Superior temporal gyrus (tissue), 1 donor: ENCODE measurements around the gene POLD1.
"Not testable (repeated sequence)": the region's sequence is repeated elsewhere in the genome, so short reads cannot be mapped to it uniquely, and the experiment has no call there.

Source experiments
- DNase-seq: peaks from one replicate; pipeline ENCODE4 v3.0.0-alpha.2; 2016; ENCODE audit errors: extremely low spot score

The POLD1 gene

GRCh38 chr19:50435627-50436026 lies 51.5 kb downstream of the POLD1 start:
- no peak for DNase-seq

GRCh38 chr19:50437862-50438449 lies 53.8 kb downstream of the POLD1 start:
- DNase-seq: no peak

DNA sequence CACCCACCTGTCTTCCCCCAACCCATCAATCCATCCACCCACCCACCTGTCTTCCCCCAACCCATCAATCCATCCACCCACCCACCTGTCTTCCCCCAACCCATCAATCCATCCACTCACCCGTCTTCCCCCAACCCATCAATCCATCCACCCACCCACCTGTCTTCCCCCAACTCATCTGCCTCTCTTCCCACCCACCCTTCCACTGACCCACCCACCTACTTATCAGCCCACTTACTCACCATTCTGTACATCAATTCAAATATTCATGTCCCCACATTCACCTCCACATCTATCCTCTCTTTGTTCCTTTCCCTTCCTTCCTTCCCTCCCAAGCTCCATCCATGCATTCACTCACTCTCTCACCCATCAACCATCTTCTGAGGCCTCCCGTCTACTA lies 55.0 kb downstream of the POLD1 start:
- not testable (repeated sequence) for DNase-seq

DNA sequence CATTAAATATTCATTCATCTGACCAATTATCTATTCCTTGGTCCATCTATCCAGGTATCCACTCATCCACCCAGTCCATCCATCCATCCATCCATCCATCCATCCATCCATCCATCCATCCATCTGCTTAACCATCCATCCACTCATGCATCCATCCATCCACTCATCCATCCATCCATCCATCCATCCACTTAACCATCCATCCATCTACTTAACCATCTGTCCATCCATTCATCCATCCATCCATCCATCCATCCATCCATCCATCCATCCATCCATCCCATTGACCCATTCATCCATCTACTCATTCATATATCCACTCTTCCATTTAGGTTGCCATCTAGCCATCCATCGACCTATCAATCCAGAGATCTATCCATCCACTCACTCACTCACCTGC lies 59.9 kb downstream of the POLD1 start:
- DNase-seq: no peak

DNA sequence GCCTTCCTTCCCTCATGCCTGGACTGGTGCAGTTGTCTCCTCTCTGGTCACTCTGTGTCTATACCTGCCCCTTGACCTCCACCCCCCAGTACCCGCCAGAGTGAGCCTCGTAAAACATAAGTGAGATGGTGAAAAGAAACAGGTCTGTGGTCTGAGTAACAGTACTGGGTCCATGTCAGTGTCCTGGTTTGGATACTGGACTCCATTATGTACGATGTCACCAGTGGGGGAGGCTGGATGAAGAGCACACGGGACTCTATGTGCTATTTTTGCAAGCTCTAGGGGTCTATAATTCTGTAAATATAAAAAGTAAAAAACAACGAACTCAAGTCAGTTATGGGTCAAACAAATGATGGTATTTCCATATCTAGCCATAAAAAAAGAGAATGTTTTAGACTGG lies 62.9 kb downstream of the POLD1 start:
- DNase-seq: no peak

DNA sequence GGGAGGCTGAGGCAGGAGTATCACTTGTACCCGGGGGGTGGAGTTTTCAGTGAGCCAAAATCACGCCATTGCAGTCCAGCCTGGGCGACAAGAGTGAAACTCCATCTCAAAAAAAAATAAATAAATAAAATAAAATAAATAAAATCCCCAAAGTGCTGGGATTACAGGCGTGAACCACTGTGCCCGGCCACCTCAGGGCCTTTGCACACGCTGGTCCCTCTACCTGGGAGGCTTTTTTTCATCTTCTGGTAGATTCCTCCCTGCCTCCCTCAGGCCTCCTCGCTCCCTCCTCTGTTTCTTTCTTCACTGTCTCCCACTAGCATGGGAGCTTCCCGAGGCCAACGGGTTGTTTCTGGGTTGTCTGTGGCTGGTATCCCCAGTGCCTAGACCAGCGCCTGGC lies 63.6 kb downstream of the POLD1 start:
- no peak for DNase-seq

DNA sequence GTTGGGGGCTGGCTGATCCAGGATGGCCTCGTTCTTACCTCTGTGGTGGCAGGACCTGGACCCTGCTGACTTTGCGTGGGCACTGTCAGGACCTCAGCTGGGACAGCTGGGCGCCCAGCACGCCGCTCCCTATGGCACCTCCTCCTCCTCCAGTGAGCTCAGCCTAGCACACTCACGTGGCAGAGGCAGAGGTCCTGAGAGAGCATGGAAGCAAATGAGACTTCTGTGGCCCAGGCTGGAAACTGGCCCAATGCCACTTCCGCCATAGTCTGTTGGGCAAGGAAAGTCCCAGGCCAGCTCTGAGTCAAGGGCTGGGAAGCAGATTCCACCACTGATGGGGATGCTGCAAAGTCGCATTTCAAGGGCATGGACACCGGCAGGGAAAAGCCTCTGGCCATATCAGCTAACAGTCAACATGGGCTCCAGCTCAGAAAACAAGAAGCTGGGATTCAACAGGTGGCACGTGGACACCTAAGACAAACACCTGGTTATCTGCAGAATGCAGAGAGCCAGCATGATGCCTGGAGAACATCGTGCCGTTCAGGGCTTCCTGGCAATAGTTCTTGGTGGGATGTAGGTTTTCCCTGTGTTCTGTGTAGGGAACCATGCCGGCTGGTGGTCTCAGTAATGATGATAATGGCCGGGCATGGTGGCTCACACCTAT lies 65.2 kb downstream of the POLD1 start:
- no peak for DNase-seq

DNA sequence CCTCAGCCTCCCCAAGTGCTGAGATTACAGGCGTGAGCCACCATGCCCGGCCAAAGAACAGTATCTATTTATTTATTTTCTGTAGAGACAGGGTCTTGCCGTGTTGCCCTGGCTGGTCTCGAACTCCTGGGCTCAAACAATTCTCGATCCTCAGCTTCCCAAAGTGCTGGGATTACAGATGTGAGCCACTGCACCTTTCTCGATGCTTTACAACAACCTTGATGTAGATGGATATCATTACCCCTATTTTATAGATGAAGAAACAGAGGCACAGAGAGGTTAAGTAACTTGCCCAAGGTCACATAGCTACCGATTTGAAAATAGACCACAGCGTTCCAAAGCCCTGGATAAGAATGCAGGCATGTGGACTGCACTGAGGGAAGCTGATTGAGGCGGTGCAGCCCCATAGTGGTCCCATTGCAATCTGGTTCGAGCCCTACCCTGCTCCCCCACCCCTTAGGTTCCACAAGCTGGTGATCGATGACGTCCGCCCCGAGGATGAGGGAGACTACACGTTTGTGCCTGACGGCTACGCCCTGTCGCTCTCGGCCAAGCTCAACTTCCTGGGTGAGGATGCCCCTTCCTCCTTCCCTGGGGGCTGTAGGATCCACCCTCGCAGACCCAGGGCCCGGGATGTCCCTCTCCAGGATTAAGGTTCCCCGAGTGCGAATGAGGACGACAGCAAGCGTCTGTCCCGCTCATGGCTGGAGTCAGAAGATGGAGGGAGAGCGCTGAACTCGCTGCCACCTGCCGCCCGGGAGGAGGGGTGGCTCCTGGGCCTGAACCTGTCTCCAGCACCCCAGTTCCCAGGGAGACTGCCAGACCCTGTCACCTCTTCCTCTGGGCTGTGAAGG lies 66.4 kb downstream of the POLD1 start:
- DNase-seq: no peak

- no peak for DNase-seq
Observed at GRCh38 chr19:50451223-50451534, 67.0 kb downstream of the POLD1 start.

GRCh38 chr19:50453243-50453642 lies 69.1 kb downstream of the POLD1 start:
- DNase-seq: no peak

DNA sequence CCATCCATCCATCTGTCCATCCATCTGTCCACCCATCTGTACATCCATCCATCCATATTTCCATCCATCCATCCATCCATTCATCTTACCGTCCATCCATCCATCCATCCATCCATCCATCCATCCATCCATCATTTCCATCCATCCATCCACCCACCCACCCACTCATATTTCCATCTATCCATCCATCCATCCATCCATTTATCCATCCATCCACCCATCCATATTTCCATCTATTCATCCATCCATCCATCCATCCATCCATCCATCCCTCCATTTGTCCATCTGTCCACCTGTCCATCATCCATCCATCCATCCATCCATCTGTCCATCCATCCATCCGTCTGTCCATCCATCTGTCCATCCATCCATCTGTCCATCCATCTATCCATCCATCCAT lies 71.8 kb downstream of the POLD1 start:
- no peak for DNase-seq

GRCh38 chr19:50457300-50457699 lies 73.2 kb downstream of the POLD1 start:
- no peak for DNase-seq

- DNase-seq: no peak
Observed at GRCh38 chr19:50458396-50459066, 74.4 kb downstream of the POLD1 start.

DNA sequence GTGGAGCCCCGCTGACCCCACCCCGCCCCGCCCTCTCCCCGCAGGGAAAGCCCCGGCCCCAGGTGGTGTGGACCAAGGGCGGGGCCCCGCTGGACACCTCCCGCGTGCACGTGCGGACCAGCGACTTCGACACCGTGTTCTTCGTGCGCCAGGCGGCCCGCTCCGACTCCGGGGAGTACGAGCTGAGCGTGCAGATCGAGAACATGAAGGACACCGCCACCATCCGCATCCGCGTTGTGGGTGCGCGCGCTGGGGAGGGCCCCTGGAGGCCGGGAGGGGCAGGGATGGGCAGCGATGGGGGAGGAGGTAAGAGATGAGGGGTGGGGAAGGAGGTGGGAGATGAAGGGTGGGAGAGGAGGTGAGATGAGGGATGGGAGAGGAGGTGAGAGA lies 74.9 kb downstream of the POLD1 start:
- DNase-seq: no peak

DNA sequence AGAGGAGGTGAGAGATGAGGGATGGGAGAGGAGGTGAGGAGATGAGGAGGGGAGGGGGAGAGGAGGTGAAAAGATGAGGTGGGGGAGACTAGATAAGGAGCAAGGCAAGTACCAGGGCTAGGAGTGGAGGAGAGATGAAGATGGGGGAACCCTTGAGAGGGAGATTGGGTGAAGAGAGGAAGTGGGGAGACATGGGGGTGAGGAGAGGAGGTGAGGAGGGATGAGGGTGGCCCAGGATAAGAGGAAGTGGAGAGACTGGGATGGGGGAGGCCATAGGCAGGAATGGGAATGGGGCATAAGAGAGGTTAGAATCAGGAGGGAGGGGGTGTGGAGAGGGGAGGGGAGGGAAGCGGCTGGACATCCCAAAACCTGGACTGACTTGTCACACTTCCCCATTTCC lies 75.5 kb downstream of the POLD1 start:
- DNase-seq: no peak

DNA sequence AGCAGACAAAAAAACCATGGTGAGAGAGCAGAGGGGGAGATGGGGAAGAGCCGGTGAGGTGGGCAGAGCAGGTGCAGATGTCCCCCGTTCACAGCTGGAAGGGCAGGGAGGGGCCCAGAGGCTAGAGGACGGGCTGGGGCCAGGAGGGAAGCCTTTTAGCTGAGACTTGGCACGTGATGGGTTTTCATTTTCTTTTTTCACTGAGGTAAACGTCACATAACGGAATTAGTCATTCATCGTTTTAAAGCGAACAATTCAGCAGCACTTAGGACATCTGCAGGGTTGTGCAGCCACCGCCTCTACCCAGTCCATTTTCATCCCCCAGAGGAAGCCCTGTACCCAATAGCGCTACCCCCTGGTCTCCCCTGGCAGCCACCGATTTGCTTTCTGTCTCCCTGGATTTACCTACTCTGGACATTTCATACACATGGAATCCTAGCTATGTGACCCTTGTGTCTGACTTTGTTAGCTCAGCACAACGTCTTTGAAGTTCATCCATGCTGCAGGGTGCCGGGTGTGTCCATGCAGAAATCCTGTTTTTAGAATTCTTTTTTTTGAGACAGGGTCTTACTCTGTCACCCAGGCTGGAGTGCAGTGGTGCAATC lies 76.1 kb downstream of the POLD1 start:
- DNase-seq: no peak

GRCh38 chr19:50461066-50461875 lies 77.1 kb downstream of the POLD1 start:
- peak; percentile 79 for DNase-seq

DNA sequence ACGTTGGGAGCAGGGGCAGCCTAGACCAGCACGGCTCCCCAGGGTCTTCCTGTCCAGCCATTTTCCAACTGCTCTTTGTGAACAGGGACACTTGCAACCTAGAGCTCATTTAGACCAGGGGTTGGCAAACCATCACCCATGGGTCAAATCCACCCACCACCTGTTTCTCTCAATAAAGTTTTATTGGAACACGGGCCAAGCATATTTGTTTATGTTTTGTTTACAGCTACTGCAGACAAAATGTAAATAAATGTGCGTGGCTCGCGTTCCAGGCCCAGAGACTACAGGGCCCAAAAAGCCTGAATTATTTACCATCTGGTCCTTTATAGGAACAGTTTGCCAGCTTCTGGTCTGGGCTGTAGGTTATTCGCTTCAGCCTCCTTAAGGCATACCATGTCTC lies 78.8 kb downstream of the POLD1 start:
- DNase-seq: no peak

DNA sequence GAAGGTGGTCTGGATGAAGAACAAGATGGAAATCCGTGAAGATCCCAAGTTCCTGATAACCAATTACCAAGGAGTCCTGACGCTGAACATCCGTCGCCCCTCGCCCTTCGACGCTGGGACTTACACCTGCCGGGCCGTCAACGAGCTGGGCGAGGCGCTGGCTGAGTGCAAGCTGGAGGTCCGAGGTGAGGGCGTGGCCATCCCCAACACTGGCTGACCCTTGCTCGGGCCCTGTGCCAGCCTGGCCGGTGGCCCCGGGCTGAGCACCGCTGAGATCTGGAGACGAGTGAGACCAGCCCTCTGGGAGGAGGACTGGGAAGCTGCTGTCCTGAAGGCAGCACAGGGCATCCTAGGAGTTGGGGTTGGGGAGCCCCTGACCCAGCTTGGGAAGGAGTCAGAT lies 80.2 kb downstream of the POLD1 start:
- no peak for DNase-seq

- DNase-seq: no peak
Observed at GRCh38 chr19:50465000-50465399, 80.9 kb downstream of the POLD1 start.

- no peak for DNase-seq
Observed at GRCh38 chr19:50465986-50466705, 82.0 kb downstream of the POLD1 start.
